ENCODE measurements around the gene NFYC. TPM values are rescaled to one million over a fixed set of nuclear protein-coding genes. Genes with fewer than 3 reads are reported as not detected.

The NFYC gene
- total RNA-seq, 1 experiment from 2014 or later, result 63.3 TPM

DNA sequence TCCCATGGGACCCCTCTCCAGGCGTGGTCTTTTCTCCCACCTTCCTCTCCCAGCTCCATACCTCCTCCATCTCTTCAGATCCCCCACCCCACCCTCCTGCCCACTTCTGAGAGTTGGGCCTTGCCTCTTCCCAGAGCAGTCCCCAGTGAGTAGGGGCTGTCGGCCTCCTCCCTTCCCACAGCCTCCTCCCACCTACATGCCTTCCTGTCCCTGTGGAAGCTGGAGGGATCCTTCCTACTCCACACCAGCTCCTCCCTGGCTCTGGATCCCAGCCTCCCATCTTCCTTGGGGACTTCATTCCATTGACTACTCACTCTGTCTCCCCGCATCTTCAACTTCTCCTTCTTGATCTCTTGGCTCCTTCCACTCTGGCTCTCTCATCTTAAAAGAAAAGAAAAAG lies 116.9 kb downstream of the NFYC start:
- Histone ChIP-seq H3K9ac (ENCODE audit: low read length) (no peak overlapping the region), H3K27me3 (ENCODE audit: insufficient read depth, low read length) (no peaks in the 10 kb centered on the region), H3K4me3 (replicated peaks in 1 of 2; ENCODE audit: low read depth in 1 of 2, low read length in 2 of 2) (no peak overlapping the region), H3K4me2 (ENCODE audit: low read length) (no peak overlapping the region), H3K9me3 (ENCODE audit: control insufficient read depth in 1 of 2, insufficient read depth in 1 of 2, low read depth in 1 of 2, low read length in 2 of 2) (no peaks in the 10 kb centered on the region), H3K9me2 (ENCODE audit: insufficient read depth) (no peaks in the 10 kb centered on the region), H4K20me1 (ENCODE audit: insufficient read depth) (no peaks in the 10 kb centered on the region), H3K79me2 (ENCODE audit: insufficient read depth, low read length) (no peaks in the 10 kb centered on the region), H3K27ac (ENCODE audit: low read depth, low read length) (no peak overlapping the region), H3K36me3 (ENCODE audit: control insufficient read depth in 1 of 2, insufficient read depth in 2 of 2, low read length in 2 of 2) (no peaks in the 10 kb centered on the region), H2AFZ (ENCODE audit: low read depth, low read length, poor library complexity, severe bottlenecking) (no peak overlapping the region), H3K4me1 (ENCODE audit: control insufficient read depth in 1 of 2, insufficient read depth in 2 of 2, low read length in 2 of 2) (peaks cover 0 to 5% of the 10 kb centered on the region in 2 experiments; a peak in 1 of 4 replicates)
- ChIA-PET CTCF (no interaction called here), POLR2A (no interaction called here), RAD21 (ENCODE audit: low non-redundant PET in 1 of 2, low total read pairs in 2 of 2, uncharacterized antibody in 2 of 2, unreplicated experiment in 2 of 2) (no interaction called here)
- intact Hi-C loops (cut with micrococcal nuclease), result no loop called here
- BruUV-seq (replicated peaks), result no TSS peak
- TF ChIP-seq SIN3A (IDR thresholded peaks at IDR 0.05; ENCODE audit: low read depth) (no peak), JUND (IDR thresholded peaks at IDR 0.05) (no peak)
- DNase-seq (ENCODE audit: low read depth, low spot score) (no peak), ATAC-seq (no peak)

GRCh38 chr1:40808909-40809308 lies 117.4 kb downstream of the NFYC start:
- ATAC-seq, result no peak
- no peak overlapping the region for H2AFZ ChIP-seq (ENCODE audit: low read depth, low read length, poor library complexity, severe bottlenecking)
- peaks cover 0 to under 1% of the 10 kb centered on the region in 2 experiments; a peak in 1 of 4 replicates for H3K4me1 ChIP-seq (ENCODE audit: control insufficient read depth in 1 of 2, insufficient read depth in 2 of 2, low read length in 2 of 2)
- no TSS peak for BruUV-seq (replicated peaks)
- no peaks in the 10 kb centered on the region for H4K20me1 ChIP-seq (ENCODE audit: insufficient read depth)
- ChIA-PET CTCF (no interaction called here), POLR2A (no interaction called here), RAD21 (ENCODE audit: low non-redundant PET in 1 of 2, low total read pairs in 2 of 2, uncharacterized antibody in 2 of 2, unreplicated experiment in 2 of 2) (no interaction called here)
- H3K36me3 ChIP-seq (ENCODE audit: control insufficient read depth in 1 of 2, insufficient read depth in 2 of 2, low read length in 2 of 2), result no peaks in the 10 kb centered on the region
- no peak overlapping the region for H3K4me3 ChIP-seq (replicated peaks in 1 of 2; ENCODE audit: low read depth in 1 of 2, low read length in 2 of 2)
- intact Hi-C loops (cut with micrococcal nuclease), result no loop called here
- no peak overlapping the region for H3K27ac ChIP-seq (ENCODE audit: low read depth, low read length)
- H3K9ac ChIP-seq (ENCODE audit: low read length), result no peak overlapping the region
- H3K79me2 ChIP-seq (ENCODE audit: insufficient read depth, low read length), result no peaks in the 10 kb centered on the region
- H3K4me2 ChIP-seq (ENCODE audit: low read length), result no peak overlapping the region
- H3K9me2 ChIP-seq (ENCODE audit: insufficient read depth), result no peaks in the 10 kb centered on the region
- no peak for DNase-seq (ENCODE audit: low read depth, low spot score)
- TF ChIP-seq SP1 (IDR thresholded peaks at IDR 0.05; ENCODE audit: low read depth), result no peak
- no peak for TF ChIP-seq SIN3A (IDR thresholded peaks at IDR 0.05; ENCODE audit: low read depth)
- TF ChIP-seq, protein P1, sequence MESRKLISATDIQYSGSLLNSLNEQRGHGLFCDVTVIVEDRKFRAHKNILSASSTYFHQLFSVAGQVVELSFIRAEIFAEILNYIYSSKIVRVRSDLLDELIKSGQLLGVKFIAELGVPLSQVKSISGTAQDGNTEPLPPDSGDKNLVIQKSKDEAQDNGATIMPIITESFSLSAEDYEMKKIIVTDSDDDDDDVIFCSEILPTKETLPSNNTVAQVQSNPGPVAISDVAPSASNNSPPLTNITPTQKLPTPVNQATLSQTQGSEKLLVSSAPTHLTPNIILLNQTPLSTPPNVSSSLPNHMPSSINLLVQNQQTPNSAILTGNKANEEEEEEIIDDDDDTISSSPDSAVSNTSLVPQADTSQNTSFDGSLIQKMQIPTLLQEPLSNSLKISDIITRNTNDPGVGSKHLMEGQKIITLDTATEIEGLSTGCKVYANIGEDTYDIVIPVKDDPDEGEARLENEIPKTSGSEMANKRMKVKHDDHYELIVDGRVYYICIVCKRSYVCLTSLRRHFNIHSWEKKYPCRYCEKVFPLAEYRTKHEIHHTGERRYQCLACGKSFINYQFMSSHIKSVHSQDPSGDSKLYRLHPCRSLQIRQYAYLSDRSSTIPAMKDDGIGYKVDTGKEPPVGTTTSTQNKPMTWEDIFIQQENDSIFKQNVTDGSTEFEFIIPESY (IDR thresholded peaks at IDR 0.05; ENCODE audit: extremely low read depth, insufficient replicate concordance, low read length), result no peak
- no peak for TF ChIP-seq ZFX (IDR thresholded peaks at IDR 0.05)
- TF ChIP-seq EZH2 (IDR thresholded peaks at IDR 0.05), result no peak
- TF ChIP-seq YY1 (IDR thresholded peaks at IDR 0.05; ENCODE audit: extremely low read depth, insufficient replicate concordance, low read depth, low read length), result no peak
- no peak for TF ChIP-seq EZH2phosphoT487 (IDR thresholded peaks at IDR 0.05; ENCODE audit: borderline replicate concordance)
- TF ChIP-seq TCF7L2 (IDR thresholded peaks at IDR 0.05; ENCODE audit: borderline replicate concordance, extremely low read depth, insufficient read depth, insufficient read length), result no peak
- no peak for TF ChIP-seq ELF1 (IDR thresholded peaks at IDR 0.05; ENCODE audit: borderline replicate concordance, low read depth)
- TF ChIP-seq CBX3 (IDR thresholded peaks at IDR 0.05; ENCODE audit: low read depth), result no peak
- no peak for TF ChIP-seq FOSL1 (IDR thresholded peaks at IDR 0.05; ENCODE audit: low read depth)
- no peak for TF ChIP-seq MAX (IDR thresholded peaks at IDR 0.05)
- no peak for TF ChIP-seq JUND (IDR thresholded peaks at IDR 0.05)
- TF ChIP-seq, protein P2, sequence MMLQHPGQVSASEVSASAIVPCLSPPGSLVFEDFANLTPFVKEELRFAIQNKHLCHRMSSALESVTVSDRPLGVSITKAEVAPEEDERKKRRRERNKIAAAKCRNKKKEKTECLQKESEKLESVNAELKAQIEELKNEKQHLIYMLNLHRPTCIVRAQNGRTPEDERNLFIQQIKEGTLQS (IDR thresholded peaks at IDR 0.05), result no peak
- TF ChIP-seq CEBPB (IDR thresholded peaks at IDR 0.05; ENCODE audit: low read depth), result no peak
- no peak for TF ChIP-seq POLR2A (IDR thresholded peaks at IDR 0.05; ENCODE audit: borderline replicate concordance, extremely low read depth, insufficient read depth, insufficient read length)
- TF ChIP-seq, protein P3, sequence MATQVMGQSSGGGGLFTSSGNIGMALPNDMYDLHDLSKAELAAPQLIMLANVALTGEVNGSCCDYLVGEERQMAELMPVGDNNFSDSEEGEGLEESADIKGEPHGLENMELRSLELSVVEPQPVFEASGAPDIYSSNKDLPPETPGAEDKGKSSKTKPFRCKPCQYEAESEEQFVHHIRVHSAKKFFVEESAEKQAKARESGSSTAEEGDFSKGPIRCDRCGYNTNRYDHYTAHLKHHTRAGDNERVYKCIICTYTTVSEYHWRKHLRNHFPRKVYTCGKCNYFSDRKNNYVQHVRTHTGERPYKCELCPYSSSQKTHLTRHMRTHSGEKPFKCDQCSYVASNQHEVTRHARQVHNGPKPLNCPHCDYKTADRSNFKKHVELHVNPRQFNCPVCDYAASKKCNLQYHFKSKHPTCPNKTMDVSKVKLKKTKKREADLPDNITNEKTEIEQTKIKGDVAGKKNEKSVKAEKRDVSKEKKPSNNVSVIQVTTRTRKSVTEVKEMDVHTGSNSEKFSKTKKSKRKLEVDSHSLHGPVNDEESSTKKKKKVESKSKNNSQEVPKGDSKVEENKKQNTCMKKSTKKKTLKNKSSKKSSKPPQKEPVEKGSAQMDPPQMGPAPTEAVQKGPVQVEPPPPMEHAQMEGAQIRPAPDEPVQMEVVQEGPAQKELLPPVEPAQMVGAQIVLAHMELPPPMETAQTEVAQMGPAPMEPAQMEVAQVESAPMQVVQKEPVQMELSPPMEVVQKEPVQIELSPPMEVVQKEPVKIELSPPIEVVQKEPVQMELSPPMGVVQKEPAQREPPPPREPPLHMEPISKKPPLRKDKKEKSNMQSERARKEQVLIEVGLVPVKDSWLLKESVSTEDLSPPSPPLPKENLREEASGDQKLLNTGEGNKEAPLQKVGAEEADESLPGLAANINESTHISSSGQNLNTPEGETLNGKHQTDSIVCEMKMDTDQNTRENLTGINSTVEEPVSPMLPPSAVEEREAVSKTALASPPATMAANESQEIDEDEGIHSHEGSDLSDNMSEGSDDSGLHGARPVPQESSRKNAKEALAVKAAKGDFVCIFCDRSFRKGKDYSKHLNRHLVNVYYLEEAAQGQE (IDR thresholded peaks at IDR 0.05; ENCODE audit: low read depth), result no peak
- H3K9me3 ChIP-seq (ENCODE audit: control insufficient read depth in 1 of 2, insufficient read depth in 1 of 2, low read depth in 1 of 2, low read length in 2 of 2), result no peaks in the 10 kb centered on the region
- H3K27me3 ChIP-seq (ENCODE audit: insufficient read depth, low read length), result no peaks in the 10 kb centered on the region
